ENCODE measurements around the gene NR3C1.
A peak's percentile ranks its signal among the peaks of the same experiment; 100 is the strongest.

Gene NR3C1

DNA sequence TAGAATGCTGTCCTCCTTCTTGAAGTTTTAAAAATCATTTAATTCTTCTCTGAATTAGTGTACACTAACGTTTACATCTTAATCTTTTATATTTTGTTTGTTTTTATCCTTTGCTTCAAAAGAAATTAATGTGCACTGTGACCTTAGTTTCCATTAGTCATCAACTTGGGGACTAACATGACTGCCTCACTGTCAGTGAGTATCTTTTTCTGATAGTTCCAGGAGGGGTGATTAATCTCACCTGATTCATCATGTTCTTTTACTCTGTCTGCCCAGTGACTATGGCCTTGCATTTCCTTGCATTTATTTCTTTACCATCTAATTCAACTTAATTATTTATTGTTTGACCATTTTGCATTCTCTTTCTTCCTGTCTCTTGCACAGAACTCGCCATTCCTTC, 33.4 kb upstream of the NR3C1 start:
- no peak for ATAC-seq
- TF ChIP-seq ZNF565 (CRISPR knock-in tag; conservative IDR thresholded peaks at IDR 0.05; ENCODE audit: low read depth) (no peak), ZNF8 (CRISPR knock-in tag; IDR thresholded peaks at IDR 0.05) (no peak), OSR1 (CRISPR knock-in tag; IDR thresholded peaks at IDR 0.05) (no peak), CSDC2 (CRISPR knock-in tag; IDR thresholded peaks at IDR 0.05) (no peak), POU6F1 (CRISPR knock-in tag; IDR thresholded peaks at IDR 0.05; ENCODE audit: borderline replicate concordance, low read depth) (no peak), ARNTL (CRISPR knock-in tag; IDR thresholded peaks at IDR 0.05; ENCODE audit: borderline replicate concordance, low read depth) (no peak), ZFP3 (CRISPR knock-in tag; IDR thresholded peaks at IDR 0.05) (no peak), TCF4 (CRISPR knock-in tag; IDR thresholded peaks at IDR 0.05; ENCODE audit: borderline replicate concordance) (no peak), ZC3H10 (CRISPR knock-in tag; IDR thresholded peaks at IDR 0.05) (no peak), SNAI2 (CRISPR knock-in tag; IDR thresholded peaks at IDR 0.05) (no peak), RARB (CRISPR knock-in tag; IDR thresholded peaks at IDR 0.05) (no peak), PPARA (CRISPR knock-in tag; IDR thresholded peaks at IDR 0.05; ENCODE audit: borderline replicate concordance) (no peak), ESRRG (CRISPR knock-in tag; IDR thresholded peaks at IDR 0.05) (no peak), ZNF70 (CRISPR knock-in tag; IDR thresholded peaks at IDR 0.05) (no peak), ISL1 (CRISPR knock-in tag; IDR thresholded peaks at IDR 0.05) (no peak)
- TF ChIP-seq, protein P1, sequence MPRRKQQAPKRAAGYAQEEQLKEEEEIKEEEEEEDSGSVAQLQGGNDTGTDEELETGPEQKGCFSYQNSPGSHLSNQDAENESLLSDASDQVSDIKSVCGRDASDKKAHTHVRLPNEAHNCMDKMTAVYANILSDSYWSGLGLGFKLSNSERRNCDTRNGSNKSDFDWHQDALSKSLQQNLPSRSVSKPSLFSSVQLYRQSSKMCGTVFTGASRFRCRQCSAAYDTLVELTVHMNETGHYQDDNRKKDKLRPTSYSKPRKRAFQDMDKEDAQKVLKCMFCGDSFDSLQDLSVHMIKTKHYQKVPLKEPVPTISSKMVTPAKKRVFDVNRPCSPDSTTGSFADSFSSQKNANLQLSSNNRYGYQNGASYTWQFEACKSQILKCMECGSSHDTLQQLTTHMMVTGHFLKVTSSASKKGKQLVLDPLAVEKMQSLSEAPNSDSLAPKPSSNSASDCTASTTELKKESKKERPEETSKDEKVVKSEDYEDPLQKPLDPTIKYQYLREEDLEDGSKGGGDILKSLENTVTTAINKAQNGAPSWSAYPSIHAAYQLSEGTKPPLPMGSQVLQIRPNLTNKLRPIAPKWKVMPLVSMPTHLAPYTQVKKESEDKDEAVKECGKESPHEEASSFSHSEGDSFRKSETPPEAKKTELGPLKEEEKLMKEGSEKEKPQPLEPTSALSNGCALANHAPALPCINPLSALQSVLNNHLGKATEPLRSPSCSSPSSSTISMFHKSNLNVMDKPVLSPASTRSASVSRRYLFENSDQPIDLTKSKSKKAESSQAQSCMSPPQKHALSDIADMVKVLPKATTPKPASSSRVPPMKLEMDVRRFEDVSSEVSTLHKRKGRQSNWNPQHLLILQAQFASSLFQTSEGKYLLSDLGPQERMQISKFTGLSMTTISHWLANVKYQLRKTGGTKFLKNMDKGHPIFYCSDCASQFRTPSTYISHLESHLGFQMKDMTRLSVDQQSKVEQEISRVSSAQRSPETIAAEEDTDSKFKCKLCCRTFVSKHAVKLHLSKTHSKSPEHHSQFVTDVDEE (CRISPR knock-in tag; IDR thresholded peaks at IDR 0.05), result no peak
- TF ChIP-seq, protein P2, sequence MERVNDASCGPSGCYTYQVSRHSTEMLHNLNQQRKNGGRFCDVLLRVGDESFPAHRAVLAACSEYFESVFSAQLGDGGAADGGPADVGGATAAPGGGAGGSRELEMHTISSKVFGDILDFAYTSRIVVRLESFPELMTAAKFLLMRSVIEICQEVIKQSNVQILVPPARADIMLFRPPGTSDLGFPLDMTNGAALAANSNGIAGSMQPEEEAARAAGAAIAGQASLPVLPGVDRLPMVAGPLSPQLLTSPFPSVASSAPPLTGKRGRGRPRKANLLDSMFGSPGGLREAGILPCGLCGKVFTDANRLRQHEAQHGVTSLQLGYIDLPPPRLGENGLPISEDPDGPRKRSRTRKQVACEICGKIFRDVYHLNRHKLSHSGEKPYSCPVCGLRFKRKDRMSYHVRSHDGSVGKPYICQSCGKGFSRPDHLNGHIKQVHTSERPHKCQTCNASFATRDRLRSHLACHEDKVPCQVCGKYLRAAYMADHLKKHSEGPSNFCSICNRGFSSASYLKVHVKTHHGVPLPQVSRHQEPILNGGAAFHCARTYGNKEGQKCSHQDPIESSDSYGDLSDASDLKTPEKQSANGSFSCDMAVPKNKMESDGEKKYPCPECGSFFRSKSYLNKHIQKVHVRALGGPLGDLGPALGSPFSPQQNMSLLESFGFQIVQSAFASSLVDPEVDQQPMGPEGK (CRISPR knock-in tag; IDR thresholded peaks at IDR 0.05; ENCODE audit: borderline replicate concordance), result no peak
- TF ChIP-seq, protein P3, sequence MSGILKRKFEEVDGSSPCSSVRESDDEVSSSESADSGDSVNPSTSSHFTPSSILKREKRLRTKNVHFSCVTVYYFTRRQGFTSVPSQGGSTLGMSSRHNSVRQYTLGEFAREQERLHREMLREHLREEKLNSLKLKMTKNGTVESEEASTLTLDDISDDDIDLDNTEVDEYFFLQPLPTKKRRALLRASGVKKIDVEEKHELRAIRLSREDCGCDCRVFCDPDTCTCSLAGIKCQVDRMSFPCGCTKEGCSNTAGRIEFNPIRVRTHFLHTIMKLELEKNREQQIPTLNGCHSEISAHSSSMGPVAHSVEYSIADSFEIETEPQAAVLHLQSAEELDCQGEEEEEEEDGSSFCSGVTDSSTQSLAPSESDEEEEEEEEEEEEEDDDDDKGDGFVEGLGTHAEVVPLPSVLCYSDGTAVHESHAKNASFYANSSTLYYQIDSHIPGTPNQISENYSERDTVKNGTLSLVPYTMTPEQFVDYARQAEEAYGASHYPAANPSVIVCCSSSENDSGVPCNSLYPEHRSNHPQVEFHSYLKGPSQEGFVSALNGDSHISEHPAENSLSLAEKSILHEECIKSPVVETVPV (CRISPR knock-in tag; IDR thresholded peaks at IDR 0.05), result no peak
- TF ChIP-seq, protein P4, sequence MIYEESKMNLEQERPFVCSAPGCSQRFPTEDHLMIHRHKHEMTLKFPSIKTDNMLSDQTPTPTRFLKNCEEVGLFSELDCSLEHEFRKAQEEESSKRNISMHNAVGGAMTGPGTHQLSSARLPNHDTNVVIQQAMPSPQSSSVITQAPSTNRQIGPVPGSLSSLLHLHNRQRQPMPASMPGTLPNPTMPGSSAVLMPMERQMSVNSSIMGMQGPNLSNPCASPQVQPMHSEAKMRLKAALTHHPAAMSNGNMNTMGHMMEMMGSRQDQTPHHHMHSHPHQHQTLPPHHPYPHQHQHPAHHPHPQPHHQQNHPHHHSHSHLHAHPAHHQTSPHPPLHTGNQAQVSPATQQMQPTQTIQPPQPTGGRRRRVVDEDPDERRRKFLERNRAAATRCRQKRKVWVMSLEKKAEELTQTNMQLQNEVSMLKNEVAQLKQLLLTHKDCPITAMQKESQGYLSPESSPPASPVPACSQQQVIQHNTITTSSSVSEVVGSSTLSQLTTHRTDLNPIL (CRISPR knock-in tag; IDR thresholded peaks at IDR 0.05; ENCODE audit: low read depth), result no peak

- no peak for ATAC-seq
- TF ChIP-seq ZC3H10 (CRISPR knock-in tag; IDR thresholded peaks at IDR 0.05) (no peak), ZFP3 (CRISPR knock-in tag; IDR thresholded peaks at IDR 0.05) (no peak)
Observed at GRCh38 chr5:143435210-143435657, 31.7 kb upstream of the NR3C1 start.

- ATAC-seq, result peak; percentile 24; the same call in 1 of the 3 replicates
- TF ChIP-seq TCF4 (CRISPR knock-in tag; IDR thresholded peaks at IDR 0.05; ENCODE audit: borderline replicate concordance) (0 out of 2 replicates have a peak, but pooled peaks have one; percentile 20), TOX (CRISPR knock-in tag; IDR thresholded peaks at IDR 0.05; ENCODE audit: borderline replicate concordance) (no peak)
Observed at GRCh38 chr5:143434261-143435209, 31.0 kb upstream of the NR3C1 start.

Data from SK-N-SH treated with all-trans-retinoic acid at 6 μM for 48 hours (cell line).